HUES64 (cell line): ENCODE measurements around the gene LHPP.
A peak's percentile ranks its signal among the peaks of the same experiment; 100 is the strongest.
"Not testable (repeated sequence)": the region's sequence is repeated elsewhere in the genome, so short reads cannot be mapped to it uniquely, and the experiment has no call there.

Experiments used
- H3K27ac ChIP-seq: 2 replicates; pipeline ENCODE4 v1.7.0; 2013; ENCODE audit warnings: low read depth, low read length, inconsistent platforms
- H3K27me3 ChIP-seq: 2 replicates; pipeline ENCODE4 v1.6.1; 2013; ENCODE audit warnings: mild to moderate bottlenecking, low read length; ENCODE audit not compliant: insufficient read depth
- H3K36me3 ChIP-seq: 2 replicates; pipeline ENCODE4 v1.6.1; 2013; ENCODE audit warnings: mild to moderate bottlenecking, low read length; ENCODE audit not compliant: insufficient read depth
- H3K4me1 ChIP-seq: 2 replicates; pipeline ENCODE4 v1.6.1; 2013; ENCODE audit warnings: mild to moderate bottlenecking, low read length, moderate library complexity; ENCODE audit not compliant: insufficient read depth
- H3K4me3 ChIP-seq: 2 replicates; pipeline ENCODE4 v1.5.1; 2013; ENCODE audit warnings: mild to moderate bottlenecking, low read length, moderate library complexity
- H3K9ac ChIP-seq: 2 replicates; pipeline ENCODE4 v1.6.1; 2013; ENCODE audit warnings: mild to moderate bottlenecking, low read depth, low read length
- H3K9me3 ChIP-seq: 2 replicates; pipeline ENCODE4 v1.6.1; 2013; ENCODE audit warnings: low read depth, low read length; ENCODE audit not compliant: insufficient read depth
- WGBS: fragments of 150-250, 120-280 bp; methylation state at CpG from one replicate; pipeline ENCODE4 v1.1.7; 2013; ENCODE audit warnings: missing lambda C conversion rate; 5-methylcytosine and 5-hydroxymethylcytosine counted together

The LHPP gene

GRCh38 chr10:124425227-124425962 lies 36.2 kb upstream of the LHPP start:
- Histone ChIP-seq H3K9me3 (no peaks in the 10 kb centered on the region), H3K4me3 (no peak overlapping the region), H3K27me3 (peaks cover 18% of the 10 kb centered on the region; the same call in 1 of the 2 replicates), H3K4me1 (0 out of 2 replicates have a peak, but pooled peaks cover 10% of the 10 kb centered on the region), H3K9ac (no peak overlapping the region), H3K27ac (no peak overlapping the region), H3K36me3 (no peaks in the 10 kb centered on the region)
- 85% methylated on average over 3 of the region's 4 CpGs for WGBS

DNA sequence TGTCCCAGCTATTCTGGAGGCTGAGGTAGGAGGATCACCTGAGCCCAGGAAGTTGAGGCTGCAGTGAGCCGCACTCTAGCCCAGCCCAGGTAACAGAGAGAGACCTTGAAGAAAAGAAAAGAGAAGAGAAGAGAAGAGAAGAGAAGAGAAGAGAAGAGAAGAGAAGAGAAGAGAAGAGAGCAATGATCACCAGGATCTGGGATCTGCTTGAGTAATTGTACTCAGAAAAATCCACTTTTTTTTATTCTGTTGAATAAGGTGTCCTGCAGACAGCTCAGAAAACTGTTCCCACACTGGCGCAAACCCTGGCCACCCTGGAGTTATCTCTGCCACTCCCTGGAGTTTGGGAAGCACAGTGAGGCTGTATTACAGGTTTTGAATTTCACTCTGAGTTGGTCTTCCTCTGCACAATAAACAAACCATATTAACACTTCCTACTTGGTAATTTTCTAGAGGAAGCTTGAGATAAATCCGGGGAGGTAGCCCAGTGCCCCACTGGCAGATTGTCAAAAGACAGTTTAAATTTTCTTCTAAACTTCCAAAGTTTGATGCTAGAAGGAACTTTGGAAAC lies 33.3 kb upstream of the LHPP start:
- no peaks in the 10 kb centered on the region for H3K9me3 ChIP-seq
- WGBS, result 83% methylated on average over 3 of the region's 3 CpGs
- no peaks in the 10 kb centered on the region for H3K36me3 ChIP-seq
- no peak overlapping the region for H3K9ac ChIP-seq
- H3K4me1 ChIP-seq, result 0 out of 2 replicates have a peak, but pooled peaks cover 10% of the 10 kb centered on the region
- no peak overlapping the region for H3K4me3 ChIP-seq
- no peak overlapping the region for H3K27ac ChIP-seq
- no peaks in the 10 kb centered on the region for H3K27me3 ChIP-seq

DNA sequence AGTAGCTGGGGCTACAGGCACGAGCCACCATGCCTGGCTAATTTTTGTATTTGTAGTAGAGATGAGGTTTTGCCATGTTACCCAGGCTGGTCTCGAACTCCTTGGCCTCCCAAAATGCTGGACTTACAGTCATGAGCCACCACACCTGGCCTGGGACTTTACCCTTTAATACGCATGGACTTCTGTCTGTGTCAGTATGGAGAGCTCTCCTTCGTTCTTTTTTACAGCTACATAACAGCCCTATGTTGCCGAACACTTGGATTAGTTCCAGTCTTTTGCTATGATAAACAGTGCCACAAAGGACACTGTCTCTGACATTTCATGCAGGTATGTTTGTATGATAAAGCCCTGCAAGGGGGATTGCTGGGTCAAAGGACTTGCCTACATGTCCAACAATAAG lies 32.0 kb upstream of the LHPP start:
- 85% methylated on average over 5 of the region's 5 CpGs for WGBS

DNA sequence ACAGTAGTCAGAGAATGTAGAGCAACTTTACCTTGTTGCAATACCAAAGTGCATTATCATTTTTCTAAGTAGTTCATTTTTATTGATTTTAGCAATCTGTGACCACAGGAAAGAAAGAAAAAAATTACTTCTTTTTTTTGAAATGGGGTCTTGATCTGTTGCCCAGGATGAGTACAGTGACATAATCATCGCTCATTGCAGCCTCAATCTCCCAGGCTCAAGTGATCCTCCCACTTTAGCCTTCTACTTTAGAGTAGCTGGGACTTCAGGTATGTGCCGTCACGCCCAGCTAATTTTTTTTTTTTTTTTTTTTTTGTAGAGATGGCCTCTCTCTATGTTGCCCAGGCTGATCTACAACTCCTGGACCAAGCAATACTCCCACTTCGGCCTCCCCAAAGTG lies 31.5 kb upstream of the LHPP start:
- Histone ChIP-seq H3K4me1 (0 out of 2 replicates have a peak, but pooled peaks cover 3% of the 10 kb centered on the region), H3K9me3 (no peaks in the 10 kb centered on the region), H3K4me3 (no peak overlapping the region), H3K27ac (no peak overlapping the region), H3K9ac (no peak overlapping the region), H3K36me3 (no peaks in the 10 kb centered on the region), H3K27me3 (no peaks in the 10 kb centered on the region)
- WGBS, result 98% methylated on average over 2 of the region's 4 CpGs

More for the DNA sequence above, 32.0 kb upstream of the LHPP start:
- H3K4me3 ChIP-seq, result no peak overlapping the region
- 0 out of 2 replicates have a peak, but pooled peaks cover 3% of the 10 kb centered on the region for H3K4me1 ChIP-seq
- H3K27me3 ChIP-seq, result no peaks in the 10 kb centered on the region
- H3K9me3 ChIP-seq, result no peaks in the 10 kb centered on the region
- H3K36me3 ChIP-seq, result no peaks in the 10 kb centered on the region
- no peak overlapping the region for H3K27ac ChIP-seq
- no peak overlapping the region for H3K9ac ChIP-seq

DNA sequence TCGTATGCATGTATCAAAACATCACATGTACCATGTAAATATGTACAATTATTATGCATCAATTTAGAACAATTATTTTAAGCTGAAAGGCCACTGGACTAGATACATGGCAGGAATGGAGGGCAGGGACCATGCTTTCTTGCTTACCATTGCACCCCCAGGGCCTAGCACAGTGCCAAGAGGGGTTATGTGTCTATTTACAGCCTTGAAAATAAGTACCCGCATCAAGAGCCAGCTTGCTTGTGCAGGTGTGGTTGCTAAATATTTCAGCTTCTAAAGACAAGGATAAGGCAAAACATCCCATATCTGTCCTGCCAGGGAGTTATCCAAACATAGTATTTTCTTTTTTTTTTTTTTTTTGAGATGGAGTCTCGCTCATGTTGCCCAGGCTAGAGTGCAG lies 28.2 kb upstream of the LHPP start:
- H3K27me3 ChIP-seq, result no peaks in the 10 kb centered on the region
- no peaks in the 10 kb centered on the region for H3K36me3 ChIP-seq
- H3K4me1 ChIP-seq, result 0 out of 2 replicates have a peak, but pooled peaks cover 2% of the 10 kb centered on the region
- 94% methylated on average over 2 of the region's 3 CpGs for WGBS
- no peaks in the 10 kb centered on the region for H3K9me3 ChIP-seq
- H3K27ac ChIP-seq, result no peak overlapping the region
- no peak overlapping the region for H3K4me3 ChIP-seq
- H3K9ac ChIP-seq, result no peak overlapping the region

GRCh38 chr10:124435683-124436082 lies 25.9 kb upstream of the LHPP start:
- WGBS, result over 99% methylated on average over 4 of the region's 4 CpGs
- not testable (repeated sequence) for H3K27ac ChIP-seq, H3K4me1 ChIP-seq, H3K4me3 ChIP-seq, H3K9ac ChIP-seq, H3K36me3 ChIP-seq, H3K9me3 ChIP-seq, H3K27me3 ChIP-seq

DNA sequence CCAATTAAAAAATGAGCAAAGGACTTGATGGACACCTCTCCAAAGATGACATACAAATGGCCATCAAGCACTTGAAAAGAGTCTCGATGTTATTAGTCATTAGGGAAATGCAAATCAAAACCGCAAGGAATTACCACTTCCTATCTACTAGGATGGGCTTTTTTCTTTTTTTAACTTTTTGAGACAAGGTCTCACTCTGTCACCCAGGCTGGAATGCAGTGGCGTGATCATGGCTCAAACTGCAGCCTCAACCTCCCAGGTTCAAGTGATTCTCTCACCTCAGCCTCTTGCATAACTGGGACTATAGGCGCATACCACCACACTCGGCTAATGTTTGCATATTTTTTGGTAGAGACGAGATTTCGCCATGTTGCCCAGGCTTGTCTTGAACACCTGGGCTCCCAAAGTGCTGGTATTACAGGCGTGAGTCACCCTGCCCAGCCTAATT lies 25.4 kb upstream of the LHPP start:
- no peak overlapping the region for H3K4me3 ChIP-seq
- no peak overlapping the region for H3K27ac ChIP-seq
- H3K9ac ChIP-seq, result no peak overlapping the region
- no peaks in the 10 kb centered on the region for H3K9me3 ChIP-seq
- WGBS, result 85% methylated on average over 8 of the region's 8 CpGs
- no peaks in the 10 kb centered on the region for H3K36me3 ChIP-seq
- H3K27me3 ChIP-seq, result no peaks in the 10 kb centered on the region
- H3K4me1 ChIP-seq, result no peaks in the 10 kb centered on the region

- H3K4me3 ChIP-seq, H3K9ac ChIP-seq, H3K4me1 ChIP-seq, H3K9me3 ChIP-seq, H3K27ac ChIP-seq, H3K36me3 ChIP-seq: not testable (repeated sequence)
- peaks cover 25% of the 10 kb centered on the region for H3K27me3 ChIP-seq
- 88% methylated on average over 5 of the region's 5 CpGs for WGBS
Observed at GRCh38 chr10:124441694-124442093, 19.9 kb upstream of the LHPP start.

DNA sequence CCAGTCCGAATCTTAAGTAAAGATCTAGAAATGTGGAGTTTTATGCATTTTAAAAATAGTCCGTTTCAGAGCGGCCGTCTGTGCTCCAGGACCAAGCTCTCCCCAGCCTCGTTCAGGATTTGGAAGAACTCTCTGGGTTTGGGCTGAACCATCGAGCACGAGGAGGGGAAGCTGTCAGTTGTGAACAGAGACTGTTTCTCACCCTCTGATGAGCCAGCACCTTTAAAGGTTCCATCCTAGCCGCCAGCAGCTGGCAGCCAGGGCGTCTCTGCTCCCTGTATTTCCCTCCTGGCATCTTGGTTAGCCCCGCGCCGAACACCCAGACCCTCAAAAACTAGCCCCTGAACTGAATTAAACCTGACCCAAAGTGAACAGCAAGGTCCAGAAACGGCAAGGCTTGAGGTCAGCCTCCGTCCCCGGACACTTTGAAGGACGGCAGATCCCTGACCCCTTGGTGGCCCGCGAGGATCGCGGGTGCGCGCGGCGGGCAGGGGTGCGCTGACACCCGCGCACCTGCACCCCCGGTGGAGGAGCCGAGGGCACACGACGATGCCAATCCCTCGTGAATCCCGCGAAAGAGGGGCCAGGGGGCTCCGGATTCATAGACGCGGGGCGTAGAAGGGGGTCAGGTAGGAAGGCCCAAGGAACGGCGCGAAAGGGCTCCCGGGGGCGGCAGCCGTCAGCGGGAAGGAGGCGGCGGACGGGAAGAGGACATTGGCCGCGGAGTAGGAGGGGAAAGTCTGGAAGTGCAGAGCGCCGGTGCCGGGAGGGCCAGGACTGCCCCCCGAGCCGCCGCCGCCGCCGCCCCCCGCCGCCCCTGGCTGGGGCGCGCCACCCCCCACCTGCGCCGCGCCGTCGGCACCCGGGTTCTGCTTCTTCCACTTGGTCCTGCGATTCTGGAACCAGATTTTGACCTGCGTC lies 14.5 kb upstream of the LHPP start:
- H3K4me3 ChIP-seq, result peak overlapping the region; percentile 57
- H3K9me3 ChIP-seq, result no peaks in the 10 kb centered on the region
- WGBS, result 19% methylated on average over 71 of the region's 71 CpGs
- H3K27ac ChIP-seq, result no peak overlapping the region
- H3K4me1 ChIP-seq, result peaks cover 22% of the 10 kb centered on the region
- peaks cover 77% of the 10 kb centered on the region for H3K27me3 ChIP-seq
- H3K9ac ChIP-seq, result no peak overlapping the region; the same call in 1 of the 2 replicates
- H3K36me3 ChIP-seq, result no peaks in the 10 kb centered on the region

DNA sequence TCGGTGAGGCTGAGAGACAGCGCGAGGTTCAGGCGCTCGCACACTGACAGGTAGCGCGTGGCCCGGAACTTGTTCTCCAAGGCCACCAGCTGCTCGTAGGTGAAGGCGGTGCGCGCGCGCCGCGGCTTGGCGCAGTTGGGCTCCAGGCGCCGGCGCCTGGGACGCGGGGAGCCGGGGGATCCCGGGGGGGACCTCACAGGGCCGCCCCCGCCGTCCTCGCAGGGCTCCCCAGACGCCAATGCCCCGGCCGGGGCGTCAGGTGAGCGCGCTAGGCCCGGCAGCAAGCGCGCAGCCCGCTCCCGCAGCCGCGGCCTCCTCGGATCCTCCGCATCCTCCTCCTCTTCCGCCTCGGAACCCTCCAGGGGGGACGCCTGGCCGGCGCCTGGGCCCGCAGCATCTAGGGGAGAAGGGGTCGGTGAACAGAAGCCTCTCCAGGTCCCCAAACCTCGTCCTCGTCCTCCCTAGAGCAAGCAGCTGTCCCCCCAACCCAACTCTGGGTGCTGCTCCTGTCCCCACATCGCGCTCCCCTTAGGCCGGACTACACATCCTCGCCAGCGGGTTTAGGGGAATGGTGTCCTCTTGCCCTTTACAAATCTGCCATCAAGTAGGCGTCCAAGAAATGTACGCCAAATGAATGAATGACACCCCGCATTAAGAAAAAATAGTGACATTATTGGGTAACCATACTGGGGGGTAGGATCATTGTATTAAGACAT lies 13.7 kb upstream of the LHPP start:
- Histone ChIP-seq H3K27ac (no peak overlapping the region), H3K36me3 (no peaks in the 10 kb centered on the region), H3K9me3 (no peaks in the 10 kb centered on the region), H3K27me3 (peaks cover 85% of the 10 kb centered on the region), H3K9ac (peak overlapping the region; percentile 16; the same call in 1 of the 2 replicates), H3K4me1 (peaks cover 24% of the 10 kb centered on the region), H3K4me3 (peak overlapping the region; percentile 57)
- under 1% methylated on average over 59 of the region's 60 CpGs for WGBS
